Measurements from ENCODE around the gene FAM3C. TPM values are rescaled to one million over a fixed set of nuclear protein-coding genes. Genes with fewer than 3 reads are reported as not detected.

Gene FAM3C
- total RNA-seq, 1 experiment from 2014 or later, result 322 TPM

DNA sequence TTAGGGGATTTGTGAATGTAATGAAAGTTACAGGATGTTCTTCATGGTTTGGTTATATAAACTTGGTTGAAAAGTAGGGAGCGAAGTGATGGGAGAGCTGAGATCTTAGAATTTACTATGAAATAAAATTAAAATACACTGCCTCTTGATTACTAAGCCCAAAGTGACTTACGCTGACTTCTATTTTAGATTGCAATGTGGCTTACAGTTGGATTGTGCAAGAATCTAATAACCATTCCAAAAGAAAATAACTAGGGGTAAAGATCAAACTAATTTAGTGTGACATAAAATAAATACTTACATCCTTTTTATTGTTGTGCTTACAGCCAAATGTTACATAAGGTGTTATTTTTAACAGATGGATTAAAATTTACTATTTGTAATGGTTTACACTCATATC, 52.0 kb downstream of the FAM3C start:
- H3K4me2 ChIP-seq (ENCODE audit: low read length), result no peak overlapping the region
- peak overlapping the region; percentile 56; the same call in 1 of the 2 replicates for H3K27ac ChIP-seq (ENCODE audit: low read depth, low read length)
- H3K79me2 ChIP-seq (ENCODE audit: insufficient read depth, low read length), result peaks cover 10% of the 10 kb centered on the region
- intact Hi-C loops (cut with micrococcal nuclease), result no loop called here
- H3K9me3 ChIP-seq (ENCODE audit: control insufficient read depth in 1 of 2, insufficient read depth in 1 of 2, low read depth in 1 of 2, low read length in 2 of 2), result no peaks in the 10 kb centered on the region
- no peak overlapping the region for H2AFZ ChIP-seq (ENCODE audit: low read depth, low read length, poor library complexity, severe bottlenecking)
- no peak for DNase-seq (ENCODE audit: low read depth, low spot score)
- H3K36me3 ChIP-seq (ENCODE audit: control insufficient read depth in 1 of 2, insufficient read depth in 2 of 2, low read length in 2 of 2), result peaks cover 7 to 14% of the 10 kb centered on the region in 2 experiments
- H3K4me1 ChIP-seq (ENCODE audit: control insufficient read depth in 1 of 2, insufficient read depth in 2 of 2, low read length in 2 of 2), result peaks cover 19 to 73% of the 10 kb centered on the region in 2 experiments; a peak in 3 of 4 replicates
- no TSS peak for BruUV-seq (replicated peaks)
- H3K4me3 ChIP-seq (replicated peaks in 1 of 2; ENCODE audit: low read depth in 1 of 2, low read length in 2 of 2), result no peak overlapping the region
- RAD21 ChIA-PET (ENCODE audit: low non-redundant PET in 1 of 2, low total read pairs in 2 of 2, uncharacterized antibody in 2 of 2, unreplicated experiment in 2 of 2), result no interaction called here
- no peaks in the 10 kb centered on the region for H3K9me2 ChIP-seq (ENCODE audit: insufficient read depth)
- ATAC-seq, result no peak
- TF ChIP-seq FOSL1 (IDR thresholded peaks at IDR 0.05; ENCODE audit: low read depth), result no peak; the same call in 1 of the 2 replicates
- TF ChIP-seq TCF7L2 (IDR thresholded peaks at IDR 0.05; ENCODE audit: borderline replicate concordance, extremely low read depth, insufficient read depth, insufficient read length), result no peak
- TF ChIP-seq, protein P1, sequence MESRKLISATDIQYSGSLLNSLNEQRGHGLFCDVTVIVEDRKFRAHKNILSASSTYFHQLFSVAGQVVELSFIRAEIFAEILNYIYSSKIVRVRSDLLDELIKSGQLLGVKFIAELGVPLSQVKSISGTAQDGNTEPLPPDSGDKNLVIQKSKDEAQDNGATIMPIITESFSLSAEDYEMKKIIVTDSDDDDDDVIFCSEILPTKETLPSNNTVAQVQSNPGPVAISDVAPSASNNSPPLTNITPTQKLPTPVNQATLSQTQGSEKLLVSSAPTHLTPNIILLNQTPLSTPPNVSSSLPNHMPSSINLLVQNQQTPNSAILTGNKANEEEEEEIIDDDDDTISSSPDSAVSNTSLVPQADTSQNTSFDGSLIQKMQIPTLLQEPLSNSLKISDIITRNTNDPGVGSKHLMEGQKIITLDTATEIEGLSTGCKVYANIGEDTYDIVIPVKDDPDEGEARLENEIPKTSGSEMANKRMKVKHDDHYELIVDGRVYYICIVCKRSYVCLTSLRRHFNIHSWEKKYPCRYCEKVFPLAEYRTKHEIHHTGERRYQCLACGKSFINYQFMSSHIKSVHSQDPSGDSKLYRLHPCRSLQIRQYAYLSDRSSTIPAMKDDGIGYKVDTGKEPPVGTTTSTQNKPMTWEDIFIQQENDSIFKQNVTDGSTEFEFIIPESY (IDR thresholded peaks at IDR 0.05; ENCODE audit: extremely low read depth, insufficient replicate concordance, low read length), result no peak
- no peak for TF ChIP-seq ZNF274 (IDR thresholded peaks at IDR 0.05; ENCODE audit: low read depth, low read length)
- no peak for TF ChIP-seq ZFX (IDR thresholded peaks at IDR 0.05)
- no peak for TF ChIP-seq POLR2AphosphoS5 (IDR thresholded peaks at IDR 0.05; ENCODE audit: low read depth, low read length)
- no peak for TF ChIP-seq EZH2 (IDR thresholded peaks at IDR 0.05)
- no peak for TF ChIP-seq RAD21 (IDR thresholded peaks at IDR 0.05; ENCODE audit: low read depth)
- TF ChIP-seq SRF (IDR thresholded peaks at IDR 0.05; ENCODE audit: low read depth), result no peak
- peak; percentile 71 for TF ChIP-seq CEBPB (IDR thresholded peaks at IDR 0.05; ENCODE audit: low read depth)
- TF ChIP-seq CBX3 (IDR thresholded peaks at IDR 0.05; ENCODE audit: low read depth), result no peak
- TF ChIP-seq POLR2A (IDR thresholded peaks at IDR 0.05; ENCODE audit: borderline replicate concordance, extremely low read depth, insufficient read depth, insufficient read length), result no peak
- no peak; the same call in 1 of the 2 replicates for TF ChIP-seq SIN3A (IDR thresholded peaks at IDR 0.05; ENCODE audit: low read depth)
- TF ChIP-seq SP1 (IDR thresholded peaks at IDR 0.05; ENCODE audit: low read depth), result 0 out of 2 replicates have a peak, but pooled peaks have one; percentile 6
- no peak overlapping the region for H3K9ac ChIP-seq (ENCODE audit: low read length)
- no peaks in the 10 kb centered on the region for H4K20me1 ChIP-seq (ENCODE audit: insufficient read depth)
- CTCF ChIA-PET, result no interaction called here
- POLR2A ChIA-PET, result no interaction called here
- H3K27me3 ChIP-seq (ENCODE audit: insufficient read depth, low read length), result no peaks in the 10 kb centered on the region
